ENCODE measurements around the gene PFDN1.
A peak's percentile ranks its signal among the peaks of the same experiment; 100 is the strongest.
"Not testable (repeated sequence)": the region's sequence is repeated elsewhere in the genome, so short reads cannot be mapped to it uniquely, and the experiment has no call there.

PFDN1 gene

DNA sequence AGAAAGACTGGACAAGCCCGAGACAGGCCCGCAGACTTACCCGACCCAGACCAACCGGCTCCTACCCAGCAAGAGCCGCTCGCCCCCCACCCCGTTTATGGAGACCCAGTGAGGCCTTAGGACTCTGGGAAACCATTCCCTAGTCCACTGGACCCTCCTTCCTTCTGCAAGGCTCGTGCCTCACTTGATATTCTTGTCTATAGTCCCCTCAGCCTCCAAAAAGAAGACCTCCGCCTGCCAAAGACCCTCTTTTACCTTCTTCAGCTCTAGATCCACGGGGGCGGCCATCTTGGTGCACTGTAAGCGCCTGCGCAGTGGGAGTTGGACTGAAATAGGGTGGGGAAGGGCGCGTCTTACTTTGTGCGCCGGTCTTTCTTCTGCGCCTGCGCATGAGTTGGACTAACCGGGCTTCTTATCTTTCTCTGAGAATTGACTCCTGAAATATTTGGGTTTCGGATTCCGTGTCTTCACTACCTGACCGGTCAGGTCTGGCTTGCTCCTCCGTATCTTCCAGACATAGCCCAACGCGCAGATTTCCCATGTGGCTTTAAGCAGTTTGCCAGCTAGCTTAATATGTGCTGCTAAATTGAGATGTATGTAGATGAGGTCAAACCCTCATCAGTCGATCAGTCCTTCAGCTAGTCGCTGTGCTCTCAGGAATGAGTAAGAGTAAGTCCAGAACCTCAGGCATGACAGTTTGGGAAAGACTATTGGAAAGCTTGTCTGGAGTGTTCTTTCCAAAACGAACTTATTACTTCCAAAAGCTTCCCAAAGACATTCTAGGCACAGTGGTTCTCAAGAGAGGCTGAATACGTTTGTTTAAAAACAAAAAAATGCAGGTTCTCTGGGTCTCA is at the start of gene PFDN1:
Gene PFDN1, minus strand, starts transcription at position 316 of the 854 bp plus-strand sequence. Its CDS starts 28 bp downstream, at position 288.
- DNase-seq = peak; percentile 87

GRCh38 chr5:140351609-140352334 is 48.9 kb upstream of the PFDN1 start:
- peak; percentile 46 for DNase-seq

DNA sequence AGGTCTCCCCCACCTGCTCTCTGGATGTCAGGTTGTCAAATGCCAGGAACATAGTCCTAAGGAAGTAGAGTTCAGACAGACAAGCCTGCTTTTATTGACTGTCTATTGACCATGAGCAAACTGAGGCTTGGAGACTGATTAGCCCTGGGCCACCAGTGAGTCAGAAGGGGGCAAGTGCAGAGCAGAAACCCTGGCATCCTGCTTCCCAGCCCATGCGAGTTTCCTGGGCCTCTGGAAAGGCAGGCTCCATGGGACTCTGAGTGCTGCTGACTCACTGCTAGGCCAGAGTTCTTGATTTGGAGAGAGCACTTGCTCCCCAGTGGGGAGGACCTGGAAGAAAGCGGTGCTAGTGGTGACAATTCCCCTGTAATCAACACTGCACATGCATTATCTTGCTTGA is 46.3 kb upstream of the PFDN1 start:
- no peak for DNase-seq

- DNase-seq = no peak
Measured at GRCh38 chr5:140348104-140348503, 45.2 kb upstream of the PFDN1 start.

GRCh38 chr5:140347360-140347759 is 44.5 kb upstream of the PFDN1 start:
- DNase-seq = no peak

DNA sequence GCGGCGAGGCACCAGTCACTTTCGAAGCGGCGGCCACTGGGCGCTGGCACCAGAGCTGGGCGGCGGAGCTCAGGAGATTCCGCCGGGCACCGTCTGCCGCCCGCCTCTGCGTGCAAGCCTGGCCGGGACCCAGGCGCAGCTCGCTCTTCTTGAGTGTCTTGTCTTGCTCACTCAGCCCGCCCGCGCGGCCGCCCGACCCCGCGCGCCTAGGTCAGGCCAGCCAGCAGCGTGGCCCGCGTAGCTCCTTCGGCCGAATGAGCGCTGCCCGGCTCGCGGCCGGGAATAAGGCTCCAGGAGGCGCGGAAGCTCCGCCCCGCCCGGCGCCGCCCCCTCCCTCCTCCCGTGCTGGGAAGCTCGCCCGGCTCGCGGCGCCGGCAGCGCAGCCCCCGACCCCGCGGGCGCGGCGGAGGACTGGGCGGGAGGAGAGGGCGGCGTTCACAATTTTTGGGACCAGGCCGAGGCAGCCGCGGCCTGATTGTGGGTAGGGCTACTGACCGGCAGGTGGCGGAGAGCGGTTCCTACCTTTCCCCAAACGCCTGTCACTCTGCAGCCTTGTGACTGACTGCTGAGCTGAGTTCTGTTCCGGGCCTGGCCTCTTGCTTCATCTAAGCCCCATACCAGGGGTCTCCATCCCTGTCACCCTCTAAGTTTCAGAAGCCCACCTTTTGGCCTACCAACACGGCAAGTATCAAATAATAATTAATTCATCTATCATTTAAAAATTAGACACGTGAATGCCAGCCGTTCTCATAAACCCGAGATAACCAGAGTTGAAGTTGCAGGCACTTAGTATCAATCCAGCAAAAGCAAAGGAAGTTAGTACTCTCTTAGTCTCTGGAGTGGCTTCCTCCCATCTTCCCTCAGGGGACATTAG is 43.7 kb upstream of the PFDN1 start, which contains the start of gene HBEGF:
Gene HBEGF, minus strand, starts transcription at position 256 of the 874 bp plus-strand sequence. CDS start 275 bp downstream, outside the sequence.
- peak; percentile 72 for DNase-seq

DNA sequence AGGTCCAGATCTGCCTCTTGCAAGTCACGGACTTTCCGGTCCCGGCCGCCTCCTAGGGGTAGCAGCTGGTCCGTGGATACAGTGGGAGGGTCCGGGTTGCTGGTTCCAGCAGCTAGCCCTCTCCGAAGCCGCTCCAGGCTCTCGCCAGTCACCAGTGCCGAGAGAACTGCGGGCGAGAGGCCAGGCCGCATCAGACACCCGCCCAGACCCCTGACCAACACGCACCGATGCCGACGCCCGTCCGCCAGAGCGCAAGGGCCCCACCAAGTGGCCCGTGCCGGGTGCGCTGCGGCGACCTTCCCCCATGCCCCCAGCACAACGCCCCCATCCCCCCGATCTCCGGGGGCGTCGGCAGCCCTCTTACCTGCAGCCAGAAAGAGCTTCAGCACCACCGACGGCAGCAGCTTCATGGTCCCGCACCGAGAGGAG is 43.0 kb upstream of the PFDN1 start:
- DNase-seq = peak; percentile 16

DNA sequence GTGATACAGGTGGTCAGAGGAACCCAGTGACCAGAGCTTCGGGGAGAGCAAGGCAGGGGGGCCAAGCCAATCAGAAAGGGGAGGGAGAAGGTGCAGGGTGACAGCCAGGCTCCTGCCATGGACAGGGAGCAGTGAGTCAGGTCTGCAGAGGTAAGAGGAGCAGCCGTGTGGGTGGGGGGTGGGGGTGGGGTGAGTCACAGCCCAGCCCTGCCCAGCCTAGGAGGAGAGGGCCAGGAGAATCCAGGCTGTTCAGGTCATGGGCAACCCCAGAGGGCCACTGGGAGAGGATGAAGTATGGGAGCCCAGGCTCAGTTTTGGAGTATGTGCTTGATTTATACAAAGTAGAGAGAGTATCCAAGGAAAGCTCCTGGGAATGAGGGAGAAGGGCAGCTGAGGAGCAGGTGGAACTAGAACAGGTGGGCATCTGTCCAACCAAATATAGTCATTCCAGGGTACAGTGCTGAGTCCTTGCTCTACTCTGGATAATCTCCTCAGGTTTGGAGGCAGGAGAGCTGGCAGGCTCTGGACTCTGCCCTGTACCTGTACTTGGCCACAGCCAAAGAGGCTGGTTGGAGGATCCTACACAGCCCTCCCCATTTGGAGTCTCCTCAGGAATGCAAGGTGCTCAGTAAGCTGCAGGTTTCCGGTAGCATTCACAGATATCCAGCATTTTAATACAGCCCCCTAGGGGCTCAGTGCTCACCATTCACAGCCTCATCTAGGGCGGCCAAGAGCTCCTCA is 42.0 kb upstream of the PFDN1 start:
- DNase-seq = peak; percentile 8

GRCh38 chr5:140343849-140344248 is 40.9 kb upstream of the PFDN1 start:
- not testable (repeated sequence) for DNase-seq

DNA sequence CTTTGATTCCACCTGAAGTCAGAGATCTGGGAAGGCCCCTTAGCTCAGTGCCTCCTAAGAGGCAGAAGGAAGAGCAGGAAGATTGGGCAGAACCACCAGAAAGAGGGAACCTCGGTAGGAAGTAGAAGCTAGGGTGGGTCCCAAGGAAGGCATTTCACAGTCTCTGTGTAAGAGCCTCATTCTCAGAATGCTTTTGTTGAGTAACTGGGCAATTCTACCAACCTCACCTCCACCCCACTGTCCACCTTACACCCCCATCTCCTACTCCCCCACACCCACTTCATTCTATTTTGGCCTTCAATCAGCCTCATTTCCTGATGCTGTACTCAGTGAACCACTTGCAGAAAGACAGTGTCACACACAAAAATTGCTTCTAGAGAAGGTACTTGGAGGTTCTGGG is 40.0 kb upstream of the PFDN1 start:
- DNase-seq = no peak

- DNase-seq = no peak
Measured at GRCh38 chr5:140342287-140342686, 39.4 kb upstream of the PFDN1 start.

DNA sequence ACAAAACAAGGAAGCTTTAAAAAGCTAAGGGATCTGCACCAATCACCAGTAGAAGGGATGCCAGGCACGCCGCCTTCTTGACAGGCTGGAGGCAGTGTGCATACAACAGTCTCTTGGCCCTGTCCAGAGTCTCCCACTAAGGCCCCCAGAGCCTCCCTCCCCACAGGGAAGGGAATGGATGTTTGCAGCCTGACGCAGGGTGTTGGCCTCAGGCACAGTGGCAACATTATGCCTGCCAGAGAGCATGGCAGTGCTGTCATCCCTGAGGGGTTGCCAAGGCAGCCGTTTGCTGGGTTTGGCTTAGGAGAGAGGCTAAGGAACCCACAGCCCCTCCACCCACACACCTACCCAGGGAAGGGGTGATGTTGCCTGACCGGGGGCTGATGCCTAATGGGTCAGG is 38.7 kb upstream of the PFDN1 start:
- DNase-seq = peak; percentile 28

- no peak for DNase-seq
Measured at GRCh38 chr5:140340605-140341121, 37.8 kb upstream of the PFDN1 start.

DNA sequence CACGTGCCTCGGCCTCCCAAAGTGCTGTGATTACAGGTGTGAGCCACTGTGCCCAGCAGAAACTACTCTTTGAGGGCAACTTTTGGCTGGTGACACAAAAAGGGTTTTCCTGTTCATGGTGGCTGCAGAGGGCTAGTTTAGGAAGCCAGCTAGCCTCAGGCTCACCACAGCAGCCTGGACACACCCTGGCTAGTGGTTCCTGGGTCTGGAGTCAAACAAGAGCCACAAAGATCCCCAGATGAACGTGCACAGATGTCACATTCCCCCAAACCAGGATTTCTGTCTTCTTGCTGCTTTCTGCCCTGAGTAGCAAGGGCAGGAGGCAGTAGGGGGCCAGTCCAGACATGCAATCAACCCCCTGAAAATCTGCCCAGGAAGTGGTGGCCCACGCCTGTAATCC is 36.7 kb upstream of the PFDN1 start:
- no peak for DNase-seq

GRCh38 chr5:140338908-140339307 is 36.0 kb upstream of the PFDN1 start:
- no peak for DNase-seq

DNA sequence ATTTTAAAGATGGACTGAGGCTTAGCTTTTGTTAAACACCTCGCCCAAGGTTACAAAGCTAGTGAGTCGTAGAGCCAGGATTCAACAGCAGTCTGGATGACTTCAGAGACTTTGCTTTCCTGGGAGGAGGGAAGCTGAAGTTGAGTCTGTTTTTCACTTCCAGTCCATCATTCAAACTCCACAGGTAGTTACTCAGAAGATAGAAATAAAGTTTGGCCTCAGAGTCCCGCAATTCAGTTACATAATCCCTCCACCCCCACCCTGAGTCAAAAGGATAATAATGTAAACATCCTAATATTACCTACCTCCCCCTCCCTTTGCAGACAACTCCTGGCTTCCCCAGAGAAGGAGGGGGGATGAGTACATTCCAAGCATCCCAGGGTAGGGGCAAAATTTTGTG is 35.4 kb upstream of the PFDN1 start:
- DNase-seq = no peak

GRCh38 chr5:140337880-140338279 is 35.0 kb upstream of the PFDN1 start:
- no peak for DNase-seq

DNA sequence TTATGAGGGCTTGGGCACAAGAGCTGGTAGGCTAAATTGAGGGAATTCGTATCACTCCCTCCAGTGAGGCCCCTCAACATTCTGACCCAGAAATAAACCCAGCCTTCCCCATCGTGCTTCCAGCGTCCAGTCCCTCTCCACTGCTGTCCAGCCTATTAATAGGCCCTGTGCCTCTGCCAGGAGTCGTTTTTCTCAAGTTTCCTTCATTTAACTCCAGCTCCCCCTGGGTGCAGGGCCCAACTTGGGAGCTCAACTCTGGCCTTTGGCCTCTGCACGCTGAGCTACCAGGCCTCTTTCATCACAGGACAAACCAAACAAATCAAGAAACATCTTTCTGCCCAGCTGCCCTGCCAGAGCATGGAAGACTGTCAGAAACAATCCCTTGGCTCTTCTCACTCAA is 33.5 kb upstream of the PFDN1 start:
- DNase-seq = no peak

- no peak for DNase-seq
Measured at GRCh38 chr5:140331638-140332037, 28.7 kb upstream of the PFDN1 start.

GRCh38 chr5:140329739-140330481 is 27.0 kb upstream of the PFDN1 start:
- no peak for DNase-seq
